ENCODE measurements around the gene CARHSP1. TPM values are rescaled to one million over a fixed set of nuclear protein-coding genes. Genes with fewer than 3 reads are reported as not detected.
A peak's percentile ranks its signal among the peaks of the same experiment; 100 is the strongest.

CARHSP1 gene
- total RNA-seq, 1 donor from 2014 or later = 237 TPM

DNA sequence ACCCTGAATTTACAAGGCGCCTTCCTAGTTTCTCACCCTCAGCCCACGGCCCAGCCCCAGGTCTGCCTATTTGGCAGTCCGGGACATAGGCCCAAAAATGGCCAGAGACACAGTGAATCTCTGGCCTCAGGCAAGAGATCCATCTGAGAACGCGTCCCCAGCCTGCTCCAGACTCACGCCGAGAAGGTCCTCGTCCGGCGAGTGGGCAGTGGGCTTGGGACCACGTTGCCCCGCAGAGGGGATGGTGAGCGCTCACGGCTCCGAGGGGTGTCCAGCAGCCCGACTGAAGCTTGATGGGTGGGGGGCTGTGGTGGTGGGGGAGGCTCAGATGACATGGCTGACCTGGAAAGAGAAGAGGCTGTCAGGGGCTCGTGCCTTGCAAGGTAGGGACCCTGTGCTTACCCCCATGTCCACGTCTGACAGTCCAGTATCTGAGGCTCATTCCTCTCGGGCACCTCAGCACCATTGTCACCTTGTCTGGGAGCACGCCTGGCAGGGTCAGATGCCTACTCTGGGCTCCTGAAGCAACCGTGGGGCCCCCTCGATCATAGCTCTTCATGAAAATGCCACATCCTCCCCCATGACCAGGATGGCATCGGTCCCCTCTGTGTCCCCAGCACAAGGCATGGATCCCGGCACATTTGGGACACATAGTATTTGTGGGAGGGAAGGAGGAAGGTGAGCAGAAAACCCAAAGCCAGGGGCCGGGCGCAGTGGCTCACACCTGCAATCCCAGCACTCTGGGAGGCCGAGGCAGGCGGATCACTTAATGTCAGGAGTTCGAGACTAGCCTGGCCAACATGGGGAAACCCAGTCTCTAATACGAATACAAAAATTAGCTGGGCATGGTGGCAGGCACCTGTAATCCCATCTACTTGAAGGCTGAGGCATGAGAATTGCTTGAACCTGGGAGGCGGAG lies 9.6 kb downstream of the CARHSP1 start:
- TF ChIP-seq CTCF (conservative IDR thresholded peaks at IDR 0.05; ENCODE audit: low read depth, low read length) = no peak
- no peak overlapping the region for H3K4me3 ChIP-seq (ENCODE audit: low read depth, low read length)
- no peak for DNase-seq (ENCODE audit: low read depth)

DNA sequence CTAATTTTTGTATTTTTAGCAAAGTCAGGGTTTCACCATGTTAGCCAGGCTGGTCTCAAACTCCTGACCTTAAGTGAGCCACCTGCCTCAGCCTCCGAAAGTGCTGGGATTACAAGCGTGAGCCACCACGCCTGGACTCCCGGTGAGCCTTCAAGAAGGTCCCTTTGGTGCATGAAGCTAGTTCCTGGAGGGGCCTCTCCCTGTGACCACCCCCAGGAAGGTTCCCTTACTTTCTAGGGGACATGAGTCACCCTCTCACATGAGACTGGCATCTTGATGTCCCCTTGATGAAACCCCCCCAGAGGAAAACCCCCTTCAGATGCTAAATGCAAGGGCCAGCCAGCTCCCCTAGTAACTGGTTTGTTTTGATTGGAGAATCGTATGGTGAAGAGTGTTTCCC lies 12.8 kb downstream of the CARHSP1 start:
- DNase-seq (ENCODE audit: low read depth) = no peak
- no peak overlapping the region for H3K4me3 ChIP-seq (ENCODE audit: low read depth, low read length)
- no peak for TF ChIP-seq CTCF (conservative IDR thresholded peaks at IDR 0.05; ENCODE audit: low read depth, low read length)

DNA sequence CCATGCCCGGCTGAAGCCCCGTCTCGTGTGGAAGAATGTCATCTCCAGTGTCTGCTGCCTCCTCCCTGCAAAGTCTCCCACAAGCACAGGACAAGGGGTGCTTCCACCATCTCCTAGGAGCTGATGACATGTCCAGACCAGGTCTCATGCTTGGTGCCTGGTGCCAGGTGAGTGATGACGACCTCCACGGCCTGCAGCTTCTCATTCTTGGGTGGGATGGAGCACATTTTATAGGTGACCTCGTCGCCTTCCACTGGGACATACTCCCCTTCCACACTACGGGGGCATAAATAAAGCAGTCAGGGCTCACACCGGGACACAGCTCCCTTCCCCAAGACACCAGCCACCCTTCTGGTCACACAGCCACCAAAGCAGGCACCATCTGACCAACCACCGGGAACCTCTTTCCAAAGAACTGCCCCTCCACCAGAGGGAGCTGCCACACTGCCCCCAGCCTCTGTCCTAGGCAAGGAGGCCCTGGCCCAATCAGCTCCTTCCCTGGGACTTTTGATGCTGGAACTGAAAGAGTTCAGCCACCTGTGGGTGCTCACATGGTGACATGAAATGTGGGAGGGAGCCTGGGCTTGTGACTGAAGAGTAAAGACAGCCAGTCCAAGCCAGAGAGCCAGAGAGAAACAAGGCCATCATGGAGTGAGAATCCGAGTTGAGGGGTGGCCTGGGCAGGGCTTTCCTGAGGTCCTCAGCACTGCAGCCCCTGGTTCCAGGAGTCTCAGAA lies 13.6 kb downstream of the CARHSP1 start:
- DNase-seq (ENCODE audit: low read depth) = no peak
- TF ChIP-seq CTCF (conservative IDR thresholded peaks at IDR 0.05; ENCODE audit: low read depth, low read length) = peak; percentile 39
- H3K4me3 ChIP-seq (ENCODE audit: low read depth, low read length) = no peak overlapping the region

DNA sequence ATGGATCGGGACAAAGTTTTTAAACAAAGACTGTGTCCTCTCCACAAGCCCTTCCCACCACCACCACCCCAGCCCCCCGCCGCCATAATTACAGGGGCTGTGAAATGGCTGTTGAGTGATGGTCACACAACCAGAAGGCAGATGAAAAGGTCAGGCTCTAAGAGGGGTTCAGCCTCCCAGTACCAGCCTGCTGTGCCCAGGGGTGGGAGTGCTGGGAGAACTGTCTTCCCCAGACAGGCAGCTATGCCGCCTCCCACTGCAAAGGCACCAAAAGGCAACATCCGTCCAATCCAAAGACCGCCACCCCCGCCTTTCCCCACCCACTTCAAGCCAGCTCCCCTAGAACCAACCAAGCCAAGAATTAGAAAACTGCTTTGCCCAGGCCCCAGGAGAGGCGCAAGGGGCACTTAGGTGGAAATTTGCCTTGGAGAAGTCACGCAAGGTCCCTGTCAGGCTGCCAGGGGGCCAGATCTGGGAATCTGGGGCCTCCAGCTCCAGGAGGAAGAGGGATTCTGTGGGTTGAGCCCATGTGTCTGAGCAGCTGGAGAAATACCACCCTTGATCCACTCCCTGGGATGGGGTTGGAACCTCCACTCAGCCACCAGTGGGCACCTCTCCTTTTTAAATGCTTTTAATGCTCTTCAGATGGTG lies 14.4 kb downstream of the CARHSP1 start:
- TF ChIP-seq CTCF (conservative IDR thresholded peaks at IDR 0.05; ENCODE audit: low read depth, low read length) = no peak
- DNase-seq (ENCODE audit: low read depth) = no peak
- no peak overlapping the region for H3K4me3 ChIP-seq (ENCODE audit: low read depth, low read length)

- H3K4me3 ChIP-seq (ENCODE audit: low read depth, low read length) = no peak overlapping the region
- TF ChIP-seq CTCF (conservative IDR thresholded peaks at IDR 0.05; ENCODE audit: low read depth, low read length) = no peak
- no peak for DNase-seq (ENCODE audit: low read depth)
Observed at GRCh38 chr16:8853611-8854010, 15.2 kb downstream of the CARHSP1 start.

DNA sequence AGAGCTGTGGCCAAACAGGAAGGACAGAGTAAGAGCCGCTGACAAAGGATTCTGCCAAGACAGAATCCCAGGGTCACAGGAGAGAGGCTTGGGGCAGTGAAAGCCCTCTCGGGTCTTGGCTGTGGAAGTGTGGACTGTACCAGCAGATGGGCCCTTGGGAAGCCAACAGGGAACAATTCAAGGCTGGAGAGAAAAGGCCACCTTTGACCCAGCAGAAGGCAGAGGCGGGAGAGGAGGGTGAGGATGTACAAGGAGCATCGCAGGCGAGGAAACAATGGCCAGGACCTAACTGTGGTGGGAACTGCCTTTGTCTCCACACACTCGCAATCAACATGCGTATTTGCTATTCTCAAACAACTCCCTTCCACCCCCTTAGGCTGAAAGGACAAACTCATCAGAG lies 15.7 kb downstream of the CARHSP1 start:
- no peak for TF ChIP-seq CTCF (conservative IDR thresholded peaks at IDR 0.05; ENCODE audit: low read depth, low read length)
- DNase-seq (ENCODE audit: low read depth) = no peak

More for the DNA sequence above, 15.7 kb downstream of the CARHSP1 start:
- no peak overlapping the region for H3K4me3 ChIP-seq (ENCODE audit: low read depth, low read length)
